ENCODE data around the gene COX7A2L. TPM values are rescaled to one million over a fixed set of nuclear protein-coding genes. Genes with fewer than 3 reads are reported as not detected.

The COX7A2L gene
- total and polyA plus RNA-seq, 2 of the 8 experiments (the other 6 are each of a cell fraction or from before 2014, with no cell fraction given): 85.6 to 114 TPM

DNA sequence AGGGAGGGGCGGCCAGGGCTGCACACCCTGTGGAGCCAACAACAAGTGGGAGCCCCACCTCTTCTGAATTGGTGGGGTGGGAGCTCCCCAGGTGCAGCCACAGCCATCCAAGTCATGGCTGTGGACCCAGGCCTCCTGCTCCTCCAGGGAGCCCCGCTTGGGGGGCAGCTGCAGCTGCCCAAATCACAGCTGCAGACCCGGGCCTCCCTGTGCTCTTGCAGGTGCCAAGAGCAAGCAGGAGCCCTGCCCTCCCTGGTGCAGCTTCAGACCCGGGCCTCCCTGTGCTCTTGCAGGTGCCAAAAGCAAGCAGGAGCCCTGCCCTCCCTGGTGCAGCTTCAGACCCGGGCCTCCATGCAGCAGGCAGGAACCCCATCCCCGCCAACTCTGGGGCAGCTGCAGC, 46.5 kb upstream of the COX7A2L start (continued):
- no peak for TF ChIP-seq HDAC6 (IDR thresholded peaks at IDR 0.05; ENCODE audit: low read depth, low read length)
- no peak for TF ChIP-seq SAP30 (IDR thresholded peaks at IDR 0.05; ENCODE audit: insufficient read depth, insufficient replicate concordance, low read length)
- no peak for TF ChIP-seq CBX5 (IDR thresholded peaks at IDR 0.05; ENCODE audit: low read depth, low read length)
- TF ChIP-seq CTBP2 (IDR thresholded peaks at IDR 0.05; ENCODE audit: borderline replicate concordance, insufficient read depth, insufficient read length, low read length): no peak

Measured in H1 (cell line).